Measurements from ENCODE around the gene PIGB. TPM values are rescaled to one million over a fixed set of nuclear protein-coding genes. Genes with fewer than 3 reads are reported as not detected.
"Not testable (repeated sequence)": the region's sequence is repeated elsewhere in the genome, so short reads cannot be mapped to it uniquely, and the experiment has no call there.

PIGB gene
- total RNA-seq, 2 donors from 2014 or later = 23.2 to 24.5 TPM

- DNase-seq (no peak), ATAC-seq (no peak)
- H3K27ac Mint-ChIP-seq = no peak overlapping the region
- H3K27me3 Mint-ChIP-seq = no peaks in the 10 kb centered on the region
- H3K4me3 Mint-ChIP-seq = no peak overlapping the region
- peaks cover 2% of the 10 kb centered on the region for H3K36me3 Mint-ChIP-seq (ENCODE audit: low read depth)
- no peaks in the 10 kb centered on the region for H3K9me3 ChIP-seq (ENCODE audit: control insufficient read depth, low read length, poor library complexity, severe bottlenecking)
- H3K4me1 Mint-ChIP-seq = peaks cover 3% of the 10 kb centered on the region
Observed at GRCh38 chr15:55366981-55367380, 48.0 kb downstream of the PIGB start.

GRCh38 chr15:55372701-55373440, 53.8 kb downstream of the PIGB start:
- Mint-ChIP-seq H3K4me3 (no peak overlapping the region), H3K4me1 (peaks cover 10% of the 10 kb centered on the region), H3K27ac (peak overlapping the region; percentile 86), H3K36me3 (ENCODE audit: low read depth) (peaks cover 3% of the 10 kb centered on the region), H3K27me3 (no peaks in the 10 kb centered on the region)
- DNase-seq = no peak
- no peaks in the 10 kb centered on the region for H3K9me3 ChIP-seq (ENCODE audit: control insufficient read depth, low read length, poor library complexity, severe bottlenecking)
- ATAC-seq = no peak

- Mint-ChIP-seq H3K4me3 (no peak overlapping the region), H3K36me3 (ENCODE audit: low read depth) (peaks cover 7% of the 10 kb centered on the region), H3K27me3 (no peaks in the 10 kb centered on the region), H3K4me1 (peaks cover 2% of the 10 kb centered on the region), H3K27ac (no peak overlapping the region)
- H3K9me3 ChIP-seq (ENCODE audit: control insufficient read depth, low read length, poor library complexity, severe bottlenecking) = no peaks in the 10 kb centered on the region
- DNase-seq = no peak
- no peak for ATAC-seq
Observed at GRCh38 chr15:55379095-55379494, 60.1 kb downstream of the PIGB start.

DNA sequence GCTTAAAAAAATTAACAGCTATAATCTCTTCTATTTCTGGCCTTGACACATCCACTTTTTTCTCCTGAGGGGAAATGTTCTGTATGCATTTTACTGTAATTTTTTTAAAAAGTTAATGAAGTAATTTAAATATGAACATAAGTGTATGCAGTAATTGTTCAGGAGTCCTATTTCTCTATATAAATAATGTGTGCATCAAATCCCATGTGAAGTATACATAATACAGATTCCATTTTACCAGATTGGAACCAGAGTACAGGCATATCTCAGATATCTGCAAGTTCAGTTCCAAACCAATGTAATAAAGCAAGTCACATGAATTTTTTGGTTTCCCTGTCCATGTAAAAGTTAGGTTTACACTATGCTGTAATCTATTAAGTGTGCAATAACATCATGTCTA, 62.6 kb downstream of the PIGB start:
- no peak for ATAC-seq
- DNase-seq = no peak
- H3K36me3 Mint-ChIP-seq (ENCODE audit: low read depth) = peaks cover 4% of the 10 kb centered on the region
- H3K27me3 Mint-ChIP-seq = no peaks in the 10 kb centered on the region
- H3K4me1 Mint-ChIP-seq = no peaks in the 10 kb centered on the region
- no peak overlapping the region for H3K4me3 Mint-ChIP-seq
- H3K9me3 ChIP-seq (ENCODE audit: control insufficient read depth, low read length, poor library complexity, severe bottlenecking) = no peaks in the 10 kb centered on the region
- no peak overlapping the region for H3K27ac Mint-ChIP-seq

DNA sequence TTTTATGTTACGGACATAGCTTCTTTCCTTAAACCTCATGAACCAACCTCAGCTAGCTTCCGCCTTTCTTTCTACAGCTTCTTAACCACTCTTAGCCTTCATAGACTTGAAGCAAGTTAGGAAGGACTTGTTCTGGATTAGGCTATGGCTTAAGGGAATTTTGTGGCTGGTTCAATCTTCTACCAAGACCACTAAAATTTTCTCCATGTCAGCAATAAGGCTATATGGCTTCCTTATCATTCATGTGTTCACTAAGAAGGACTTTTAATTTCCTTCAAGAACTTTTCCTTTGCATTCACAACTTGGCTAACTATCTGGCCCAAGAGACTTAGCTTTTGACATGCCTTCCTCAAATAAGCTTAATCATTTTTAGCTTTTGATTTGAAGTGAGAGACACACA, 64.7 kb downstream of the PIGB start:
- H3K36me3 Mint-ChIP-seq (ENCODE audit: low read depth) = peaks cover 4% of the 10 kb centered on the region
- peaks cover 3% of the 10 kb centered on the region for H3K4me1 Mint-ChIP-seq
- ATAC-seq (no peak), DNase-seq (no peak)
- H3K27me3 Mint-ChIP-seq = no peaks in the 10 kb centered on the region
- H3K27ac Mint-ChIP-seq = peak overlapping the region; percentile 16
- no peaks in the 10 kb centered on the region for H3K9me3 ChIP-seq (ENCODE audit: control insufficient read depth, low read length, poor library complexity, severe bottlenecking)
- no peak overlapping the region for H3K4me3 Mint-ChIP-seq

DNA sequence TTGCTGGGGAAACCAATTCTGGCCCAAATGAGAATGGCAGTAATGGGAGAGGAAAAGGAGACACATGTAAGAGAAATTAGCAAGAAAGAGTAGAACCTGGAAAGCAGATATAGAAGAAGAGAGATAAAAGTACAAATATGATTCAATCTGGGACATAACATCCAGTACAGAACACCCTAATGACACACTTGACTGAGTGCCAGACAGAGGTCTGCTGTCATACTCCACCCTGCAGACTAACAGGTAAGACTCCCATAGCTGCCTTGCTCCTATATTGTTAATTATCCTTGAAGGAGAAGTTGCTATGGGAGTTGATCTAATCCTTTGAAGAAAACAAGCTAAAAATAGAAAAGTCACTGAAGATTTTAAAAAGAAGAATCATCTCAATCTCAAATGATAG, 68.0 kb downstream of the PIGB start:
- DNase-seq (no peak), ATAC-seq (no peak)
- H3K4me1 Mint-ChIP-seq = peaks cover 6% of the 10 kb centered on the region
- no peaks in the 10 kb centered on the region for H3K27me3 Mint-ChIP-seq
- no peak overlapping the region for H3K4me3 Mint-ChIP-seq
- H3K27ac Mint-ChIP-seq = peak overlapping the region; percentile 78
- H3K9me3 ChIP-seq (ENCODE audit: control insufficient read depth, low read length, poor library complexity, severe bottlenecking) = no peaks in the 10 kb centered on the region
- peaks cover 6% of the 10 kb centered on the region for H3K36me3 Mint-ChIP-seq (ENCODE audit: low read depth)

DNA sequence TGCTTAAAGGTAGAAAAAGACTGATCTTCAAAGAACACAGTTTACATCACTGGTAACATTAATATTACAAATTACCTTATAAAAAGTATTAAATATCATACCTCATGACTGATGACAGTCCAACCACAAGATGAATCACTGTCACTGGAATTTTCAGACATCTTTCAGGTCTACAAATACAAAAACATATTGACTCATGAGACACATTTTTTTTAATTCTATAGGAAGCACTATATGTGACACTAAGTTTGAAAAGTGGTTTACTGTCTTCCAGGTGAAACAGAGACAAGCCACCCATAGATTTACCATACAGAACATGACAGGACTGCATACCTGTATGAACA, 70.2 kb downstream of the PIGB start:
- no peak overlapping the region for H3K27ac Mint-ChIP-seq
- DNase-seq = no peak
- H3K4me1 Mint-ChIP-seq = peaks cover 6% of the 10 kb centered on the region

GRCh38 chr15:55394694-55395093, 75.7 kb downstream of the PIGB start:
- no peak for ATAC-seq
- H3K9me3 ChIP-seq (ENCODE audit: control insufficient read depth, low read length, poor library complexity, severe bottlenecking) = no peaks in the 10 kb centered on the region
- no peak overlapping the region for H3K27ac Mint-ChIP-seq

More for the DNA sequence above, 70.2 kb downstream of the PIGB start:
- Mint-ChIP-seq H3K4me3 (no peak overlapping the region), H3K36me3 (ENCODE audit: low read depth) (peaks cover 2% of the 10 kb centered on the region), H3K27me3 (no peaks in the 10 kb centered on the region)
- ATAC-seq = no peak
- no peaks in the 10 kb centered on the region for H3K9me3 ChIP-seq (ENCODE audit: control insufficient read depth, low read length, poor library complexity, severe bottlenecking)

DNA sequence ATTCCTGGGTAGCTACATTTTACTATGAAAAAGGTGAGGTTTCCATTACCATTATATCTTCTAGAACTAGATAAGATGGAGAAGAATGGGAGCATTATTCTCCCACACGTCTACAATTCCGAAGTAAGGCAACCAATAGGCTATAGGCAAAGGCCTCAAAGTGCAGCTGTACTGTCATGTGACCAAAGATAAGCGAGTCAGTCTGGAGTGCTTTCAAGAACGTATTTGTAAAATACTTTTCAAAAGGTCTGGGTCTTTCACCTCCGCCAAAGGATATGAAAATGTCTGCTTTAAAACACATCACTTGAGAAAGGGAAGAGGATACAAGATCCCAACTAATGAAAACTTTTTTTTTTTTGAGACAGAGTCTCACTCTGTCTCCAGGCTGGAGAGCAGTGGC, 79.2 kb downstream of the PIGB start:
- DNase-seq (no peak), ATAC-seq (no peak)
- Mint-ChIP-seq H3K36me3 (ENCODE audit: low read depth) (peaks cover 5% of the 10 kb centered on the region), H3K4me1 (peaks cover 24% of the 10 kb centered on the region), H3K27ac (no peak overlapping the region), H3K4me3 (no peak overlapping the region), H3K27me3 (no peaks in the 10 kb centered on the region)
- H3K9me3 ChIP-seq (ENCODE audit: control insufficient read depth, low read length, poor library complexity, severe bottlenecking) = no peaks in the 10 kb centered on the region

More at GRCh38 chr15:55394694-55395093, 75.7 kb downstream of the PIGB start:
- DNase-seq = no peak
- Mint-ChIP-seq H3K4me1 (peaks cover 10% of the 10 kb centered on the region), H3K27me3 (no peaks in the 10 kb centered on the region), H3K4me3 (no peak overlapping the region), H3K36me3 (ENCODE audit: low read depth) (peaks cover 5% of the 10 kb centered on the region)

DNA sequence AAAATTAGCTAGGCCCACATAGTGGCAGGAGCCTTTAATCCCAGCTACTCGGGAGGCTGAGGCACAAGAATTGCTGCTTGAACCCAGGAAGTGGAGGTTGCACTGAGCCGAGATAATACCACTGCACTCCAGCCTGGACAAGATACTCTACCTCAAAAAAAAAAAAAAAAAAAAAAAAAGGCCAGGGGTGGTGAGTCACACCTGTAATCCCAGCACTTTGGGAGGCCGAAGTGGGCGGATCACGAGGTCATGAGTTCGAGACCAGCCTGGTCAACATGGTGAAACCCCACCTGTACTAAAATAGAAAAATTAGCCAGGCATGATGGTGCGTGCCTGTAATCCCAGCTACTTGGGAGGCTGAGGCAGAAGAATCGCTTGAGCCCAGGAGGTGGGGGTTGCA, 81.0 kb downstream of the PIGB start:
- not testable (repeated sequence) for H3K36me3 Mint-ChIP-seq (ENCODE audit: low read depth); H3K27ac Mint-ChIP-seq; ATAC-seq; H3K4me3 Mint-ChIP-seq; DNase-seq; H3K9me3 ChIP-seq (ENCODE audit: control insufficient read depth, low read length, poor library complexity, severe bottlenecking); H3K27me3 Mint-ChIP-seq
- H3K4me1 Mint-ChIP-seq = peaks cover 32% of the 10 kb centered on the region

GRCh38 chr15:55401786-55402246, 82.8 kb downstream of the PIGB start:
- DNase-seq (no peak), ATAC-seq (no peak)
- H3K4me3 Mint-ChIP-seq = no peak overlapping the region
- no peaks in the 10 kb centered on the region for H3K9me3 ChIP-seq (ENCODE audit: control insufficient read depth, low read length, poor library complexity, severe bottlenecking)
- H3K27ac Mint-ChIP-seq = peak overlapping the region; percentile 27
- peaks cover 27% of the 10 kb centered on the region for H3K4me1 Mint-ChIP-seq
- H3K36me3 Mint-ChIP-seq (ENCODE audit: low read depth) = peaks cover 3% of the 10 kb centered on the region
- H3K27me3 Mint-ChIP-seq = no peaks in the 10 kb centered on the region

DNA sequence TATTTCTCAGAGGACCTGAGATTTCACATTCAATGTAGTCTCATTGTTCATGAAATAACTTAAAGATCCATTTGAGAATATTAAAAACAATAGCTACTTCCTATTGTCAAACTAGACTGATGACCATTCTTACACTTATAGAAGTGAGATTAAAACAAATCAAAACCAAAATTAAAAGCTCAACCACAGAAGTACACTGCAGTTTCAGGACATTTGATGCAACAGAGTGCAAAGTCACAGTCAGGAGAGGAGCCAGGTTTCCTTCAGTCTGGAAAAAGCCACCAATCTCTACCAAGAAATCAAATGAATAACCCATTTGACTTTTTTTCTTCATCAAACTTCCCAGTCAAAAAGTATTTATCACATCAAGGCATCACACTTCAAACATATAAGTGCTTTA, 83.7 kb downstream of the PIGB start:
- Mint-ChIP-seq H3K27me3 (no peaks in the 10 kb centered on the region), H3K4me1 (peaks cover 34% of the 10 kb centered on the region), H3K36me3 (ENCODE audit: low read depth) (peaks cover 2% of the 10 kb centered on the region), H3K27ac (peak overlapping the region; percentile 27), H3K4me3 (no peak overlapping the region)
- DNase-seq (no peak), ATAC-seq (no peak)
- no peaks in the 10 kb centered on the region for H3K9me3 ChIP-seq (ENCODE audit: control insufficient read depth, low read length, poor library complexity, severe bottlenecking)

DNA sequence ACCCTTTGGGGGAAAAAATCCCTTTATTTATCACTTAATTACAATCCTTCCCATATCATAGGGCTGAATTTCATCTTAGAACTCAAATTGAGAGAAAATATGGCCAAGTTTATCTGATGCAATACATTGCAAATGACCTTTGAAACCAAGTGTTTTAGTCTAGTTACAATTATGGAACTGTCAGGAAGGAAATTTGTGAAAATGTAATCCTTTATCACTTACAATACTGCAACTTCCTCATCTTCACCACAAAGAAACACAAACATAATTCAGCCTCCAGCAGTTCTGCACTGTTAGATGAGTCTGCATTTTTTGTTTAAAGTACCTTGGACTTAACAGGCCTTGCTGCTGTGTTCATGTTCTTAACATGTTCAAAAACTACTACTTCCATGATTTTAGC, 84.5 kb downstream of the PIGB start:
- peaks cover 2% of the 10 kb centered on the region for H3K36me3 Mint-ChIP-seq (ENCODE audit: low read depth)
- H3K4me3 Mint-ChIP-seq = no peak overlapping the region
- ATAC-seq = no peak
- H3K27ac Mint-ChIP-seq = peak overlapping the region; percentile 27
- H3K9me3 ChIP-seq (ENCODE audit: control insufficient read depth, low read length, poor library complexity, severe bottlenecking) = no peaks in the 10 kb centered on the region
- H3K4me1 Mint-ChIP-seq = peaks cover 35% of the 10 kb centered on the region
- no peaks in the 10 kb centered on the region for H3K27me3 Mint-ChIP-seq
- no peak for DNase-seq
